Activated CD4-positive, alpha-beta T cell treated with anti-CD3 and anti-CD28 coated beads, Interleukin-2, amount 50 U/mL, for 24 hours (primary cell): ENCODE results near the gene FMO4.
"Not testable (repeated sequence)": the region's sequence is repeated elsewhere in the genome, so short reads cannot be mapped to it uniquely, and the experiment has no call there.

Experiments used
- DNase-seq, 2 donors: peaks; one replicate each; pipeline ENCODE4 v3.0.0-alpha.2; 2020; ENCODE audit warnings: low read depth in 1 of 2, low spot score in 1 of 2

Gene FMO4, protein sequence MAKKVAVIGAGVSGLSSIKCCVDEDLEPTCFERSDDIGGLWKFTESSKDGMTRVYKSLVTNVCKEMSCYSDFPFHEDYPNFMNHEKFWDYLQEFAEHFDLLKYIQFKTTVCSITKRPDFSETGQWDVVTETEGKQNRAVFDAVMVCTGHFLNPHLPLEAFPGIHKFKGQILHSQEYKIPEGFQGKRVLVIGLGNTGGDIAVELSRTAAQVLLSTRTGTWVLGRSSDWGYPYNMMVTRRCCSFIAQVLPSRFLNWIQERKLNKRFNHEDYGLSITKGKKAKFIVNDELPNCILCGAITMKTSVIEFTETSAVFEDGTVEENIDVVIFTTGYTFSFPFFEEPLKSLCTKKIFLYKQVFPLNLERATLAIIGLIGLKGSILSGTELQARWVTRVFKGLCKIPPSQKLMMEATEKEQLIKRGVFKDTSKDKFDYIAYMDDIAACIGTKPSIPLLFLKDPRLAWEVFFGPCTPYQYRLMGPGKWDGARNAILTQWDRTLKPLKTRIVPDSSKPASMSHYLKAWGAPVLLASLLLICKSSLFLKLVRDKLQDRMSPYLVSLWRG

GRCh38 chr1:171313835-171314320 is at the start of gene FMO4:
Gene FMO4 (plus strand): TSS chr1:171314183. CDS start chr1:171319826, 5,643 bp downstream.
- peak; percentile 40 to 86 for DNase-seq

DNA sequence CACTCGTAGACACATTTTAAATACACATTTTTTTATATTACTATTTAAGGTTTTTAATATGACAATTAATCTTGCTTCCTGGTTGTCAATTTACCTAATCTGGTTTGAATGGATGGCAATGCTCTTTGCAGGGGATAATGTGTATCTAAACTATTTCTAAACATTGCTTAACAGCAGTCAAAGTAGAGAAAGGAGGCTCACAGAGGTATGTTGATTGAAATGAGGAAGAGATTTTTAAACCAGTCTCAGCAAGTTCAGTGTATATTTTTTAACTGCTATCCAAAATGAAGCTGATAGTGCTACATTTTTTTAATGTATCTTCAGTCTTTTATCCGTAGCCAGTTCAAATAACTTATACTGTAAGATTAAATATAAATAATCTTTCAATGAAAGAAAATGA is 48.3 kb upstream of the FMO4 start:
- no peak for DNase-seq

DNA sequence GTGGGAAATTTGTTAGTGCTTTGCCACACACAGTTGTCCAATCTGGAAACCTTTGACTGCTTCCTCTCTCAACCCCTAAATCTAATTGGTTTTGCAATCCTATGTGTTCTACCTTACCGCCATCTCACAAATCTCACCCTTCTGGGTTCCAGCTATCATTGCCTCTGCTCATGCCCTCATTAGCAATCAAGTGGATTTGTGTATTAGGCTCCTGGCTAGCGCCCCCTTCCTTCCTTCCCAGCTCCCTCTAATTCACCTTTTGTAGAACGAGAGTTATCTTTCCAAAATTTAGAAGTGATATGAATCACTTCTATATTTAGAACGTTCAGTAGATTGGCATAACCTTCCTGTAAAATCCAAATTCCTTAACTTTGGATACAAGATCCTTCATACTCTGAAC is 47.1 kb upstream of the FMO4 start:
- DNase-seq: no peak

DNA sequence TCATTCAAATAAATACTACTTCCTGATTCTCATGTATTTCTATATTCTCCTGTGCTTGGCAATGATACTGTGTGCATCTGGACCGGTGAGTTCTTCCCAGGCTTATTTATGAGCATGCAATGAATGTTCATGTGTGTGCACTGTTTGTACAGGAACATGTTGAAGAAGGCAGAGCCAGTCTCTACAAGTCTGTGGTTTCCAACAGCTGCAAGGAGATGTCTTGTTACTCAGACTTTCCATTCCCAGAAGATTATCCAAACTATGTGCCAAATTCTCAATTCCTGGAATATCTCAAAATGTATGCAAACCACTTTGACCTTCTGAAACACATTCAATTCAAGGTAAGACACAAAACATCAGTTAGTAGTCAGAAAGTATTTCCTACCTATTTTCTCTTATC is 46.6 kb upstream of the FMO4 start:
- no peak for DNase-seq

GRCh38 chr1:171270806-171271205 is 43.2 kb upstream of the FMO4 start:
- DNase-seq: no peak

DNA sequence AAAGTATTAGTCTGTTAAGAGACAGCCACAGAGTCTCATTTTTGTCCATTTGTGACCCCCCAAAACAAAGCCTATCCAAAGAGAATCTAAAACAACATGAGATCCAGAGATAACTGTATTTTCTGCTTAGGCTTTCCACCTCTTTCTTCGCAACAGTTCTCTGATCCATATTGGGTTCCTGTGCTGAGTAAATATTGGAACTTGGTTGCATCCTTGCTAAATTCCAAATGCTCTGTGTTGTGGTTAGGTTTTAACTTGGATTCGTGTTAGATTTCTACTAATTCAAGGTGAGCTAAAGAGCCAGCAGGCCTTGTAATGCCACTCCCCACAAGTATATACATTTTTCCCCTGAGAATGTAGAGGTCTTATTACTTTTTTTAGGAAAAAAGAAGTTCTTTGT is 36.4 kb upstream of the FMO4 start:
- DNase-seq: no peak

GRCh38 chr1:171279234-171279633 is 34.7 kb upstream of the FMO4 start:
- DNase-seq: no peak

- DNase-seq: no peak
These were observed 34.3 kb upstream of the FMO4 start for GRCh38 chr1:171279678-171280077.

GRCh38 chr1:171280599-171280998 is 33.4 kb upstream of the FMO4 start:
- DNase-seq: no peak

GRCh38 chr1:171286032-171286705 is 27.8 kb upstream of the FMO4 start:
- no peak for DNase-seq

GRCh38 chr1:171290621-171291020 is 23.4 kb upstream of the FMO4 start:
- no peak for DNase-seq

- DNase-seq: no peak
These were observed 21.2 kb upstream of the FMO4 start for GRCh38 chr1:171292799-171293198.

DNA sequence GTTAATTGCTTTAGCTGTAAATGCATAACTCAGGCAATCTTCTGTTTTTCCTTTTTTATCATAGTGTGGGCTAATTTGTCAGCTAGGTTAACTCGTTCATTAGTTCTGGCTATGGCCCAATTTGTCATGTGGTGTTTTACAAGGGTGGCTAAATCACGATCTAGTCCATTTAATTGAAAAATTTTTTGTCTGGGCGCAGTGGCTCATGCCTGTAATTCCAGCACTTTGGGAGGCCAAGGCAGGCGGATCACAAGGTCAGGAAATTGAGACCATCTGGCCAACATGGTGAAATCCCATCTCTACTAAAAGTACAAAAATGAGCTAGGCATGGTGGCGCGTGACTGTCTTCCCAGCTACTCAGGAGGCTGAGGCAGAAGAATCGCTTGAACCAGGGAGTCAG is 18.6 kb upstream of the FMO4 start:
- DNase-seq: not testable (repeated sequence)

DNA sequence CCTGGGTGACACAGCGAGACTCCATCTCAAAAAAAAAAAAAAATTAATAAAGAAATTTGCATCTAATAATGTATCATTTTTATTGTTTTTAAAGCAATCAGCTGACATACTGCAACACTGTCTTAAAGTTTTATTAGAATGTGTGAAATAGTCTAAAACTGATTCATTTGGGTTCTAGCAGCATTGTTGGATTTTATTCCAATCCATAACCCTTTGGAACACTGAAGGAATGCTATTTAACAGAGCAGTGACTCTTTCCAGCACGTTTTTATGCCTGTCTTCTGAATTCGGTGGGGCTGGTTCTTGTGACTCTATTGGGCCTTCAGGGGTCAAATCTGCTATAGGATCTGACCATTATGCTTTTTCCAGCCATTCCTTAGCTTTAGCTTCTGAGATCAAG is 18.2 kb upstream of the FMO4 start:
- DNase-seq: no peak

DNA sequence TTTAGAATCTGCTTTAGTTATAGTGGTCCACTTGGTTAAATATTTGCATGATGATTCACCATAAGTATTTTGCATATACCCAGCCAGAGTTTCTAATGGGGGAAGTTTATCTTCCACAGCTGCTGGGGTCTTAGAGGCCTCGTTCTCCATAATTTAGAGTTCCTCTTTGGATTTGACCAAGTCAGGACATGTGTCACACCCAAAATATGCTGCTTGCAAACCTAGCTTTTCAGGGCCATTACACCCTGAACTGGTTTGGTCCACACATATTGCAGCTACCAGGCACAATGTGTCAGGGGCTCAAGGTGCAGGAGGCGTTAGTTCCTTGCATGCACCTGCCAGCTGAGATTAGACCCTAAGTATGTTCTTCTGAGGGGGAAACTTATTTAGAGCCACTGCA is 17.1 kb upstream of the FMO4 start:
- no peak for DNase-seq

- DNase-seq: no peak
These were observed 15.3 kb upstream of the FMO4 start for GRCh38 chr1:171298696-171299095.

GRCh38 chr1:171299342-171299741 is 14.6 kb upstream of the FMO4 start:
- no peak for DNase-seq

GRCh38 chr1:171300401-171300800 is 13.6 kb upstream of the FMO4 start:
- no peak for DNase-seq

DNA sequence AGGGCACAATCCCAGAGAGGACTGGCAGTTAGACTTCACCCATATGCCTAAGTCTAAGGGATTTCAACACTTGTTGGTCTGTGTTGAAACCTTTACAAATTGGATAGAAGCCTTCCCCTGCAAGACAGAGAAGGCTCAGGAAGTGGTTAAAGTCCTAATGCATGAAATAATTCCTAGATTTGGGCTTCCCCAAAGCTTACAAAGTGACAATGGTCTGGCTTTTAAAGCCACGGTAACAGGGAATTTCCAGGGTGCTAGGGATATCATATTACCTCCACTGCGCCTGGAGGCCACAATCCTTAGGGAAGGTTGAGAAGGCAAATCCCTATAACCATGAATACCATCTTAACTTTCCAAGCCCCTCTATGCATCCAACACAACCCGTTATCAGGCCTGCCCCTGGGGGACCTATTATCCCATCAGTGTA is 3.3 kb upstream of the FMO4 start:
- no peak for DNase-seq

GRCh38 chr1:171311771-171312558 is 2.0 kb upstream of the FMO4 start:
- no peak for DNase-seq

DNA sequence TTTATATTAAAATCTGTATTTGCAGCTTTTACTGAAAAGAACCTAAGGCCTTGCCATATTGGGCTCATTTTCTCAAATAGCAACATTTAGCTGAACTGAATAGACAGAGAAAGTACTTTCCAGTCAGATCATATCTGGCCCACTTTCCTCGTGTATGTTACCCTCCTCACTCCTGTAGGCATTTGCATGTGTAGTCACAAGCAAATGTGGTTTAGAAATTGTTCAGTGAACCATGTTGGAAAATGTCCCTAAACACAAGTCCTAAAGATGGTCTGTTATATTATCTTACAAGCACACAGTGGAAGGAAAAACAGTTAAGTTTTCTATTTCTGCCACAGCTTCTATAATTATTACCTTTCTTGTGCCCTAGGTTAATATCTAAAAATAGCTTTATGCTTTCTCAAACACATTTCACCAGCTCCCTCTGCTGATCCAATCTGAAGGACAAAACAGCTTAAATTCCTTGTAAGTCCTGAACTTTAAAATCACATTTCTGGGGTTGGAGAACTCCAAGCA is 606 bp upstream of the FMO4 start:
- no peak for DNase-seq
